Frontal cortex (tissue), 4 donors: ENCODE results near the gene UTP11. TPM values are rescaled to one million over a fixed set of nuclear protein-coding genes. Genes with fewer than 3 reads are reported as not detected.

ENCODE experiments used
- DNase-seq, 2 donors: peaks; one replicate each; pipeline ENCODE4 v3.0.0; 2012; ENCODE audit warnings: low spot score in 2 of 2
- FAIRE-seq: peaks from 2 replicates; lab custom pipeline; 2012; peaks lifted over from hg19 to GRCh38; lab: Jason Lieb, UNC
- total RNA-seq: library from RNA; depleted of rRNA; stranded (reverse); fragments of >200 nt; gene quantifications from one replicate; pipeline ENCODE4 v1.2.3, GENCODE V29; 2014
- donor health status: control.
- donor health status: control.
- donor health status: control.

UTP11 gene
- total RNA-seq, 1 donor from 2014 or later: 49.7 TPM

DNA sequence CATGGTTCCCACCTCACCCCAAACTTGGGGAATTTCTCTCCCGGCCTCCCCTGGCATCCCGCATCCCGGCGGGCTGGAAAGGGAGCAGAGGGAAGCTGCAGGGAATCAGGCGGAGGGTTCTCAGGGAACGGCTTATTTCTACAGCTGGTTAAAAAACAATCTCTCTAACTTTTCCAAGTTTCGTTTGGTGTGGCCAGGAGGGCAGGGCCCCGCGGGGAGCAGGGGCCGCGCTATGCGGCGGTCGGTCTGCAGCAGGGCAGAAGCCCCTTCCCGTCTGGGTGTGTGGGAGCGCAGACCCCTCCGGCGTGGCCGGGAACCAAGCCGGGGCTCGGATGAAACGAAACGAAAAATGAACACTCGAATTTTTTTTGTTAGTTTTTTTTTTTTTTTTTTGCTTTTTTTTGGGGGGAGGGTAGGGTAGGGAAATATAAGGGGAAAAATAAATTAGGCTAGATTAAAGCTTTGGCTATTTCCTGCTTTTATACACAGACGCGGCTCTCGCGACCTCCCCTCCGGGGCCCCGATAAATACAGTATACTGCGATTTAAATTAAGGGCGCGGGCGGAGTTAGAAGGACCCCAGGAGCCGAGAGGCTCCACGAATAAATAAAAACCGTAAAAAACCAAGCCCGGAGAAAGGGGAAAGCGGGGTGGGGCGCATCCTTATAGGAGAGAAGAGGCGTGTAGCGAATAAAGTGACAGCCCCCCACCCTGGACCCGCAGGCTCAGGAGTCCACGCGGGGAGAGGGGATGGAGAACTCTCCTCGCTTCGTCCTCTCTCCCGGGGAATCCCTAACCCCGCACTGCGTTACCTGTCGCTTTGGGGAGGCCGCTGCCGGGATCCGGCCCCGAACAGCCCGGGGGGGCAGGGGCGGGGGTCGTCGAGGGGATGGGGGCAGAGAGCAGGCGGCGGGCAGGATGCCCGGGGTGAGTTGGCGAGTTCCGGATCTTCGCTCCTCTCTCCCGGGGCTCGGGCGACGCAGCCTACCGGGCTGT, 32.0 kb downstream of the UTP11 start:
- FAIRE-seq (no peak), DNase-seq (no peak)

GRCh38 chr1:38045401-38046332, 33.1 kb downstream of the UTP11 start:
- FAIRE-seq (no peak), DNase-seq (no peak)

- DNase-seq: no peak
- no peak for FAIRE-seq
These were observed 33.9 kb downstream of the UTP11 start, which contains the start of gene POU3F1 for GRCh38 chr1:38046333-38046883. Gene POU3F1 (minus strand): TSS chr1:38046793. CDS start chr1:38046743, 50 bp downstream.

DNA sequence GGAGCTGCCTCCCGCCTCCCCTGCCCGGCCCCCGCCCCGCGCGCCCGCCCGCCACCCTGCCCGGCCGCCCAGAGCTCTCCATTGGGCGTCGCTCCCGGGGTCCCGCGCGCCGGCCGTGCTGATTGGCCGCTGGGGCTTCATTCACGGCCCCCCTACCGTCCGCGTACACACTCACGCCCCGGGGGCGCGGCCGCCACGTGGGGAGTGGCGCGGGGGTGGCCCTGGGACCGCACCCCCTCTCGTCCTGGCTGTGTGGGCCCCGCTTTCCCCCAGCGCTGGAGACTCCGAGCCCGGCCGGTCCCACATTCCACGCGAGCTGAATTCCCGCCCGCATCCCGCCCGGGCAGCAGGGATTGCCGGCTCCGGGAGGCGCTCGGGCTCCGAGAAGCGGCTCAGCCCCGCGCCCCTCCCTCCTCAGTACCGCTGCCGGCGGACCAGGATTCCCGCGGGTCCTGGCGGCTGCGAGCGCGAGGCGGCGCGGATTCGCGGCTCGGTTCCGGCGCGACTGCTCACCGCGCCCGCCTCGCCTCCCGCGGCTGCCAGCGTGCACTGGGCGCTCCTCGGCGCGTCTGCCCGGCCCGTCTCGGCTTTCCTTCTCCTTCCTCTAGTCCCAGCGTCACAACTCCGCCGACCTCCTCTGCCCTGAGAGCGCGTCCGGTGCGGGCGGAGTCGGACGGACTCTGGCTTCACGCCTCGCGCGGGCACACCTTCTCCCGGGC, 34.5 kb downstream of the UTP11 start:
- DNase-seq (peak; percentile 96 to 98), FAIRE-seq (no peak)

- FAIRE-seq (no peak), DNase-seq (no peak)
These were observed 35.1 kb downstream of the UTP11 start for GRCh38 chr1:38047603-38048141.

GRCh38 chr1:38050397-38051078, 38.0 kb downstream of the UTP11 start:
- FAIRE-seq: no peak
- DNase-seq: no peak

- FAIRE-seq: no peak
- DNase-seq: no peak
These were observed 38.6 kb downstream of the UTP11 start for GRCh38 chr1:38051079-38051543.

DNA sequence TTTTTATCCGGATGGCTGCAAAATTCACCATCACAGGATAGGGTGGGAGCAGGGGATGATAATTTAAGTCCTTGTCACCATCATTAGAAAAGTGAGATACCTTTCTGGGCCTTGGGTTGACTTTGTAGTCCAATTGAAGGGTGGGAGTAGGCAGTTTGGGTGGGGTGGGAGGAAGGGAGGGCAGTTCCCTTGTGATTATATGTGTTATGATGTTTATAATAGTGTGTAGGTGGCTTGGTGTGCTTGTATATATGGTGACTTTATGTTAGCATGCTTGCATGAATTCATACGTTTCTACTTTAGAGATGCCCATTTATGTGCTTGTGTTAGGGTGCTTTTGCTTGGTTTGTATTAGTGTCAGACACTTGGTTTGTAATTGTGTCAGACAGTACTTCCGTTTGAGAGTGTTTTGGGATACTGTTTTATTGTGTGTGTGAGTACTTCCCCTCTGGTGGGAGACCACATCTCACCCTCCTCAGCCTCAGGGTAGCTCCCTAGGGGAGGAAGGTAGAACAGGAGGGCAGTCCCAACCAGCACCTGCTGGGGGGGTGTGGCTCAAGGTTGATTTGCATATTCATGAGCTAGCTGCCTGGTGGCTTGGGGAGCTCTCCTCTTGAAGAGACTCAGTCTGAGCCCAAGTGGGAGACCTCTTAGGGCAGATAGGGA, 40.3 kb downstream of the UTP11 start:
- FAIRE-seq (no peak), DNase-seq (no peak)

DNA sequence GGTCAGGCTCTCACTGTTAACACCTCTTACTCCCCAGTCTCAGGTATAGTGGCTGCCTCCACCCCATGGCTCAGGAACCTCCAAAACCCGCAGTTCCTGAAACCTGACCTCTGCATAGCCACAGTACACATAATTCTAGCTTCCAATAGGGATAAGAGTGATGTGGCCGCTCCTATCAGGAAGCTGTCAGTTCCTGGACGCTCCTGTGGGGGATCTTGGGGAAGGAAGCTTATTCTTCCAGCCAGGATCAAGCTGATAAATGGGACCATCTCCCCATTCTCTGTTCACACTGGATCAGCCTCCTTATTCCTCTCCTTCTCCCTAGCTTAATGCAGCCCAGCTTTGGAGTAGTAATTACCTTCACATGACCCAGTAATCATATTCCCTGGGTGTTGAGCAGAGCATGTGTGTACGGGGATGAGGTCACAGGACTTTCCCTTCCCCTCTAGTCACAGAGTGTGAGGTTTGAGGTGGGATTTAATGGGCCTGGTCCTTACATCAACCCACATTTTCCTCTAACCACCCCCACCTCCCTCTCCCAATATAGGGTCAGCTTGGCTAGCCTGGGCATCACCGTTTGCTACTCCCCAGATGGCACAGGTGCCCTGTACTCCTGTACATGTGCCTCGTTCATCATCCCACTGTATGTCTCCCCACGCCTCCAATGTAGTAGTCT, 41.0 kb downstream of the UTP11 start:
- FAIRE-seq (no peak), DNase-seq (no peak)

GRCh38 chr1:38055398-38055797, 42.9 kb downstream of the UTP11 start:
- FAIRE-seq (no peak), DNase-seq (no peak)

- DNase-seq: no peak
- no peak for FAIRE-seq
These were observed 43.4 kb downstream of the UTP11 start for GRCh38 chr1:38055965-38056364.

GRCh38 chr1:38059635-38060250, 47.2 kb downstream of the UTP11 start:
- DNase-seq (no peak), FAIRE-seq (no peak)

- no peak for DNase-seq
- no peak for FAIRE-seq
These were observed 48.0 kb downstream of the UTP11 start for GRCh38 chr1:38060498-38060897.

DNA sequence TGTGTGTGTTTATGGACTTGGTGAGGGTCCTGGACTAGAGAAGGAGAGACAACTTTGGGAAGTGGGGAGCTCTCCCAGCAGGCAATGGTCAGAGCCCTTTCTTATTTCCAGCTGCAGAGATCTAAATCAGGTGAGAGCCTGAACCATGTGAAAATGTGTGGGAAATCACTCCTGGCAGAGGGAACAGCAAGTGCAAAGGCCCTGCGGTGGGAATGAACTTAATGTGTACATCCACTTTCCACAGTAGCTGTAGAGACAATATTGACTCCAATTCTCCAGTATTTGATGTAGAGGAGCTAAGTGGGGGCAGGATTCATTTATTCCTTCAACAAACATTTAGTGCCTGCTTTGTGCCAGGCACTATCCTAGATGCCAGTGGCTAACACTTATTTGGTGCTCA, 48.8 kb downstream of the UTP11 start:
- no peak for FAIRE-seq

DNA sequence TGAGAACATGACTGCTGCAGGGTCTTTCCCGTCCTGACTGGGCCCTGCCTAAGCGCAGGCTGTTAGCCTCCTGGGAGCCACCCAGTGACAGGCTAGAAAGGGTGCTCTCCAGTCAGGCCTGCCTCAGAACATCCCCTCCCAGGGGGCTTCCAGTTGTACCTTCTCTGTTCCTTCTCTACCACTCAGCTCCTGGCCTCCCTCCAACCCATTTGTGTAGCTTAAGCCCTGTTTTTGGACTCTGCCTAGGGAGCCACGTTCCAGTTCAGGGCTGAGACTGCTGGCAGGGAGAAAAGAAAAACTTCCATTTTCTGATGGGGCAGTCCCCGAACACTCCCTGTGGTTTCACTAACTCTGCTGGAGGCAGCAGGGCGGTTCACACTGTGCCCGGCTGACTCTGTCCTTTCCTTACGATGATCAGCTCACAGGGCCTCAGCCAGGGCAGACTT, 49.4 kb downstream of the UTP11 start:
- DNase-seq (no peak), FAIRE-seq (no peak)

More for the DNA sequence above, 48.8 kb downstream of the UTP11 start:
- no peak for DNase-seq

GRCh38 chr1:38062361-38063288, 50.1 kb downstream of the UTP11 start:
- FAIRE-seq (no peak), DNase-seq (no peak)
